ENCODE results near the gene ZNF282.

The ZNF282 gene

DNA sequence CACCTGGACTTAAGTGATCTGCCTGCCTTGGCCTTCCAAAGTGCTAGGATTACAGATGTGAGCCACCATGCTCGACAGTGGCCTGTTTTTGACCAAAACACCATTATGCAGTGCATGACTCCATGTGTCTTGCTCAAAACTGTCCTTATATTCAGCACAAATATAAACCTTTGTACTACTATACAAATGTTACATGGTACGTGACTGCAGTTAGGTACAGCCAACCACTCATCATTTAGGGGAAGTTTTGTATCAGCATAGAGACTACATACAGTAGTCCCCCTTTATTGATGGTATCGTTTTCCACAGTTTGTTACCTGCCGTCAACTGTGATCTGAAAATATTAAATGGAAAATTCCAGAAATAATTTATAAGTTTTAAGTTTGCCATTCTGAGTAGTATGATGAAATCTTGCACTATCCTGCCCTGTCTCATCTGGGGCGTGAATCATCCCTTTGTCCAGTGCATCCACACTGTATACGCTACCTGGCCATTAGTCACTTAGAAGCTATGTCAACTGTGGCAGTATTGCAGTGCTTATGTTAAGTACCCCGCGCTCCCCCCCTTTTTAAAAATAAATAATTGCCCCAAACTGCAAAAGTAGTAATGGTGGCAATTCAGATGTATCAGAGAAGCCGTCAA lies 23.3 kb upstream of the ZNF282 start:
- in situ Hi-C loops (cut with HindIII; ENCODE audit: low pct_ligation_motif_present, low sequenced_read_pairs), result no loop called here
- H3K4me3 ChIP-seq (ENCODE audit: low read depth, low read length), result no peak overlapping the region
- no peak overlapping the region for H3K27ac ChIP-seq
- DNase-seq, result no peak
- no peaks in the 10 kb centered on the region for H3K27me3 ChIP-seq (replicated peaks)
- peaks cover 49% of the 10 kb centered on the region for H3K36me3 ChIP-seq (replicated peaks)
- TF ChIP-seq, protein P1, sequence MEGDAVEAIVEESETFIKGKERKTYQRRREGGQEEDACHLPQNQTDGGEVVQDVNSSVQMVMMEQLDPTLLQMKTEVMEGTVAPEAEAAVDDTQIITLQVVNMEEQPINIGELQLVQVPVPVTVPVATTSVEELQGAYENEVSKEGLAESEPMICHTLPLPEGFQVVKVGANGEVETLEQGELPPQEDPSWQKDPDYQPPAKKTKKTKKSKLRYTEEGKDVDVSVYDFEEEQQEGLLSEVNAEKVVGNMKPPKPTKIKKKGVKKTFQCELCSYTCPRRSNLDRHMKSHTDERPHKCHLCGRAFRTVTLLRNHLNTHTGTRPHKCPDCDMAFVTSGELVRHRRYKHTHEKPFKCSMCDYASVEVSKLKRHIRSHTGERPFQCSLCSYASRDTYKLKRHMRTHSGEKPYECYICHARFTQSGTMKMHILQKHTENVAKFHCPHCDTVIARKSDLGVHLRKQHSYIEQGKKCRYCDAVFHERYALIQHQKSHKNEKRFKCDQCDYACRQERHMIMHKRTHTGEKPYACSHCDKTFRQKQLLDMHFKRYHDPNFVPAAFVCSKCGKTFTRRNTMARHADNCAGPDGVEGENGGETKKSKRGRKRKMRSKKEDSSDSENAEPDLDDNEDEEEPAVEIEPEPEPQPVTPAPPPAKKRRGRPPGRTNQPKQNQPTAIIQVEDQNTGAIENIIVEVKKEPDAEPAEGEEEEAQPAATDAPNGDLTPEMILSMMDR (IDR thresholded peaks at IDR 0.05; ENCODE audit: low read depth, low read length, missing control alignments), result no peak

DNA sequence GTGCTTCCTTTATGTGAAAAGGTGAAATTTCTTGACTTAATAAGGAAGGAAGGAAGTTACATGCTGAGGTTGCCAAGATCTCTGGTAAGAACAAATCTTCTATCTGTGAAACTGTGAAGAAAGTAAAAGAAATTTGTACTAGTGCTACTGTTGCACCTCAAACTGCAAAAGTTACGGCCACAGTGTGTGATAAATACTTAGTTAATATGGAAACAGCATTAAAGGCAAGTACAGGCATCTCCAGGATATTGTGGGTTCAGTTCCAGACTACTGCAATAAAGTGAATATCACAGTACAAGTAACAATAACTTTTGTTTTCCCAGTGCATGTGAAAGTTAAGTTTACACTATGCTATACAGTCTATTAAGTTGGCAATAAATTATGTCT lies 22.8 kb upstream of the ZNF282 start:
- Histone ChIP-seq H3K27me3 (replicated peaks) (no peaks in the 10 kb centered on the region), H3K36me3 (replicated peaks) (peaks cover 51% of the 10 kb centered on the region), H3K4me3 (ENCODE audit: low read depth, low read length) (no peak overlapping the region), H3K27ac (no peak overlapping the region)
- DNase-seq, result no peak
- TF ChIP-seq, protein P1 (IDR thresholded peaks at IDR 0.05; ENCODE audit: low read depth, low read length, missing control alignments), result no peak
- in situ Hi-C loops (cut with HindIII; ENCODE audit: low pct_ligation_motif_present, low sequenced_read_pairs), result no loop called here

DNA sequence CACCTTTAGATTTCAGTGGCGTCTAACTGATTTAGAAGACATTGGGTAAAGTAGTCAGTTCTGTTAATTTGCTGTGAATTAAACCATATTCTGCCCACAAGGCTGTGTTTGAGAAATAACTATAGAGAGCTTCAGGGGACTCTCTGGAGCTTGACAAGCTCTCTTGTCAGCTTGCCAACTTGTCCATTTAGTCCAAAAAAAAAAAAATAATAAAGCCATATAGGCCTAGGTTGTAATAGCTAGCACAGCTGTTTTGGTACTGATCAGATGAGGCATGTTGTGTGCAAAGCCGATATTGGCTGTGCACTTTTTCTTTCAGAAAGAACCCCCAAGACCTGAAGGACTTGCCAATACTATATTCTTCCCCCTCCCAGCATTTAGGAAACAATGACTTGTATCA lies 20.2 kb upstream of the ZNF282 start:
- in situ Hi-C loops (cut with HindIII; ENCODE audit: low pct_ligation_motif_present, low sequenced_read_pairs), result no loop called here
- DNase-seq, result no peak
- TF ChIP-seq, protein P1 (IDR thresholded peaks at IDR 0.05; ENCODE audit: low read depth, low read length, missing control alignments), result no peak
- no peak overlapping the region for H3K27ac ChIP-seq
- H3K4me3 ChIP-seq (ENCODE audit: low read depth, low read length), result no peak overlapping the region
- H3K36me3 ChIP-seq (replicated peaks), result peaks cover 48% of the 10 kb centered on the region
- H3K27me3 ChIP-seq (replicated peaks), result no peaks in the 10 kb centered on the region

DNA sequence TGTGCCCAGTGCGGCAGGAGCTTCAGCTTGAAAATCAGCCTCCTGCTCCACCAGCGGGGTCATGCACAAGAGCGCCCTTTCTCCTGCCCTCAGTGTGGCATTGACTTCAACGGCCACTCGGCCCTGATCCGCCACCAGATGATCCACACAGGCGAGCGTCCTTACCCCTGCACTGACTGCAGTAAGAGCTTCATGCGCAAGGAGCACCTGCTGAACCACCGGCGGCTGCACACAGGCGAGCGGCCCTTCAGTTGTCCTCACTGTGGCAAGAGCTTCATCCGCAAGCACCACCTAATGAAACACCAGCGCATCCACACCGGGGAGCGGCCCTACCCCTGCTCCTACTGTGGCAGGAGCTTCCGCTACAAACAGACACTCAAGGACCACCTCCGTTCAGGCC lies 16.1 kb upstream of the ZNF282 start:
- no peak overlapping the region for H3K27ac ChIP-seq
- DNase-seq, result no peak
- in situ Hi-C loops (cut with HindIII; ENCODE audit: low pct_ligation_motif_present, low sequenced_read_pairs), result no loop called here
- TF ChIP-seq, protein P1 (IDR thresholded peaks at IDR 0.05; ENCODE audit: low read depth, low read length, missing control alignments), result no peak
- H3K36me3 ChIP-seq (replicated peaks), result peaks cover 47% of the 10 kb centered on the region
- H3K27me3 ChIP-seq (replicated peaks), result no peaks in the 10 kb centered on the region
- no peak overlapping the region for H3K4me3 ChIP-seq (ENCODE audit: low read depth, low read length)

GRCh38 chr7:149180722-149181449 lies 14.5 kb upstream of the ZNF282 start:
- DNase-seq, result no peak
- Histone ChIP-seq H3K27me3 (replicated peaks) (no peaks in the 10 kb centered on the region), H3K4me3 (ENCODE audit: low read depth, low read length) (no peak overlapping the region), H3K27ac (no peak overlapping the region), H3K36me3 (replicated peaks) (peaks cover 37% of the 10 kb centered on the region)
- in situ Hi-C loops (cut with HindIII; ENCODE audit: low pct_ligation_motif_present, low sequenced_read_pairs), result no loop called here
- TF ChIP-seq, protein P1 (IDR thresholded peaks at IDR 0.05; ENCODE audit: low read depth, low read length, missing control alignments), result no peak

Data from brain microvascular endothelial cell (primary cell).